AG20443 (cell line): ENCODE data around the gene PRRT4.

Experiments used
- DNase-seq: peaks from one replicate; pipeline ENCODE4 v3.0.0; 2012; ENCODE audit warnings: low spot score, mixed read lengths

The PRRT4 gene

DNA sequence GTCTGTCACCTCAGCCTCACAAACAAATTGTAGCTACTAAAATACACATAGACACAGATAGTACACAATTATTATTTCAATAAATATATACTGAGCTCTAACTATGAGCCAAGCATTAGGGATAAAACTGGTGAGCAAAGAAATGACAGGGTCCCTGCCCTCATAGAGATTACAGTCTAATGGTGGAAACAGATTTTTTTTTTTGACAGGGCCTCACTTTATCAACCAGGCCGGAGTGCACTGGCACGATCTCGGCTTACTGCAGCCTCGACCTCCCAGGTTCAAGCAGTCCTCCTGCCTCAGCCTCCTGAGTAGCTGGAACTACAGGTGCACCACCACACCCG, 17.1 kb downstream of the PRRT4 start:
- no peak for DNase-seq

DNA sequence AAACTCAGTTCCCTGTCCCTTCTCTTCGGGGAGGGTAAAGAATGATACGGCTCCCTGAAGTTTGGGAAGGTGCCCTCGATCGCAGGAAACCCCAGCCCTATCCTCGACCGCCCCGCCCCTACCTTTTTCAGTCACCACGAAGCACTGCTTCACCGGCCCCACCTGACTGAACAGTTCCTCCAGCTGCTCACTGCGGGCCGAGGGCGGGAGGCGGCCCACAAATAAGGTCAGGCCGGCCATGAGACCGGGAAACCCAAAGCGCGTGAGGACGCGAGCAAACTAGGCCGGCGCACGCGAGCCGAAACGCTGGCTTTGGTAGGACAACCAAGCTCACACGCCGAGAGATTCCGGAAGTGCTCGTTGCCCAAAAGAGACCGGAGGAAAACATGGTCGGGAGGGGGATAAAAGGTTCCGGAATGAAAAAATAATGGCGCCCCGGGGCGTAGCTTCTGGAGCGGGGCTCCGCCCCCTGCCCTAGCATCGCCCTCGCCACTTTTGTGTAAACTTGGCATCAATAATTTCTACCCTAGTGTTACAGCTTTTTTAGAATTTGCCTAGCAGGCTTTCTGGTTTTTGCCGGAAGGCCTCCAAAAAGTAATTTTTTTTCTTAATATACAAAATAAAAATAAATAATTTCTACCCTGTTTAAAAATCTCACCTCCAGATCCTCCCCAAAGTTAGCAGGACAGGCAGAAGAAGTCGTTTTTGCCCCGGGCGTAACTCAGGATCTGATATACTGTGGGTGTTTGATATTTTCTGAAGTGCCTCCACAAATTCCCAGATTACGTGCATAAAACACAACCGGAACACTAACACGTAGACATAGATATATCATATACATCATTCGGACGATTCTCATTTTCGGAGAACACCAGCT, 17.7 kb downstream of the PRRT4 start, which contains the start of gene RBM28:
RBM28 (minus strand) TSS at position 355 of the 877 bp plus-strand sequence; CDS start at position 240, 115 bp downstream.
- DNase-seq, result peak; percentile 96

DNA sequence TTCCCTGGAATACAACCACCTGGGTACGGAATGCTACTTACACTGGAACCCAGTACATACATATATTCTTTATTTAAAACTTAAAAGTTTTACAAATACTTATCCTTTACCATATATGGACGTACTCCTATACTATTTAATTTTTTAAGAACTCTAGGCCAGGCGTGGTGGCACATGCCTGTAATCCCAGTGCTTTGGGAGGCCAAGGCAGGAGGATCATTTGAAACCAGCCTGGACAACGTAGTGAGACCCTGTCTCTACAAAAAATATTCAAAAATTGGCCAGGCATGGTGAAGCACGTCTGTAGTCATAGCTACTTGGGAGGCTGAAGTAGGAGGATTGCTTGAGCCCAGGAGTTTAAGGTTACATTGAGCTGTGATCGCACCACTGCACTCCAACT, 19.8 kb downstream of the PRRT4 start:
- no peak for DNase-seq

DNA sequence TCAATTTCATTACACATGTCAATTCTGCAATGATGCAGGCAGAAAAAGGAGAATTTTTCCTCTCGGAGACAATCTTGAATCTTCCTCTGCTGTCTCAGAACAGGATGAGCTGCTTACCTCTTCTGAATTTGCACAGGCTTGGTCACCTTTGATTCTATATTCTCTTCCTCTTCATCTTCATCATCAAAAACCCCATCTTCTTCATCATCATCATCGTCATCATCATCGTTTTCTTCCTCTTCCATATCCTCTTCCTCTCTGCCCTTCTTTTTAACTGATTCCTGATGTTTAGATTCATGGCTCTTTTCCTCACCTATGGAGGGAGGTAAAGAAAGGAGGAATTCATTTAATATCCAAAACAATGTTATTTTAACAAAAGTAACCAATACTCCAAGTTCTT, 25.8 kb downstream of the PRRT4 start:
- DNase-seq, result no peak

DNA sequence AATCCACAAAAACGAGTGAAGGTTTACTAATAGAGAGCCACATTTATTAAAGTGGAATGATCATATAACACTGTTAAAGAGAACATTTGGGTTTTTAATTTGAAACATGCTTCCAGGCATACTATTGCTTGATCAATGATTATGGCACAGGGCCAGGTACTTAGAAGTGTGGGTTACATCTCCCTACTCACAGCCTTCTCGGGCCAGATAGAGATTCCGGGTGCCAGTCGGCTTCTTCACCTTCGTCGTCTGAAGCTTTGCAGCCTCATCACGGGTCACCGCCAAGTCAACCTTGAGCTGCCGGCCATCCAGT, 37.2 kb downstream of the PRRT4 start:
- DNase-seq, result no peak

DNA sequence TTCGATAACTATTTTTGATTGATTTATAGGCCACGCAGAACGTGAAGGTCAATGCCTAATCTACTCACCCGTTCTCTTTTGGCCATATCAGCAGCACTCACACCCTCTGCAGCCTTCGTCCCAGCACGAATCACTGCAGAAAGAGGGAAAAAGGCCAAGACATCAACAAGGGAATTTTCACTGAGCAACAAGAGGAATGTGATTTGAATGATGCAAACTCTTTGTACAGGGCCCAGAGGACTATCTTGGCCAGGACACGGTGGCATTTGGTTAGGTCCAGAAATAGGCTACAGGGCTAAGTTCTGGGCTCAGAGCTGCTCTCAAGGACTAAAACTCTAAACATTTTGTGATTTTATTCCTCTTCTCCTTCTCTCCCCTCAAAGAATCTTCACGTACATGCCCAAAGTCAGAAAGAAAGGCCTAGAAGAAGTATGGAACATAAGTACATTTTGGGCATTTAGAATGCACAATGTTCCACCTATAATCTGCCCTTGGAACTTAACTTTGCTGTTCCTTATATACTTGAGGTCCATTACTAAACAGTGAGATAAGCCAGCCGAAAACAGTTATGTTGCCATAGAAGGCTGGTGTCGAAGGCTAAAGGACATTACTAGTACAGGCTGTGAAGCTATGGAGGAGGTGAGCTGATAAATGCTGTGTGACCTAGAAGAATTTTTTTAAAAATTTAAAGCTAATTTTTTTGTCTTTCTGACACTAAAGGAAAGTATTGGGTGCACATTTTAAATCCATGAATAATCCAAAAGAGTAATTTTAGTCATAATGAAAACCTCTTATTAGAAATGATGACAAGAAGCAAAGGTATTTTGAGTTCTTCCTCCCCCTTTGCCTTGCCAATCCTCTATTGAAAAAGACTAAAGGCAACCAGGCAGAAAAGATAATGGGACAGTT, 37.8 kb downstream of the PRRT4 start:
- peak; percentile 51 for DNase-seq

DNA sequence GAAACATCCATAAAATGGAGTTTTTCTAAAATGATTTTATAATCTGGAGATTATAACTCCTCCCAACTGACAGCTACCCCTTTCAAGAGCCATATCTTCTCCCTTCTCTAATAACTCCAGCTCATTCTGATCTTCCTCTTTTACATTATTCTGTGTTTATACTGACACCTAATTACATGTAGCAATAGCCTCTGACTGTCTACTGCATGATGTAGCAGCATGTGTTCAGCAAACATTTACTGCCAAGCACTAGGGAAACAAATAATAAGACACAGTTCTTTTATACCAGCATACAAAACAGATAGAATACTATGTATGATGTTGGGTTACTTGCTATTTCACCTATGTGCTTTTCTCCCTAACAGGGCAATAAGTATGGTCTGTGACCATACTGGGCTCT, 38.5 kb downstream of the PRRT4 start:
- DNase-seq, result no peak

DNA sequence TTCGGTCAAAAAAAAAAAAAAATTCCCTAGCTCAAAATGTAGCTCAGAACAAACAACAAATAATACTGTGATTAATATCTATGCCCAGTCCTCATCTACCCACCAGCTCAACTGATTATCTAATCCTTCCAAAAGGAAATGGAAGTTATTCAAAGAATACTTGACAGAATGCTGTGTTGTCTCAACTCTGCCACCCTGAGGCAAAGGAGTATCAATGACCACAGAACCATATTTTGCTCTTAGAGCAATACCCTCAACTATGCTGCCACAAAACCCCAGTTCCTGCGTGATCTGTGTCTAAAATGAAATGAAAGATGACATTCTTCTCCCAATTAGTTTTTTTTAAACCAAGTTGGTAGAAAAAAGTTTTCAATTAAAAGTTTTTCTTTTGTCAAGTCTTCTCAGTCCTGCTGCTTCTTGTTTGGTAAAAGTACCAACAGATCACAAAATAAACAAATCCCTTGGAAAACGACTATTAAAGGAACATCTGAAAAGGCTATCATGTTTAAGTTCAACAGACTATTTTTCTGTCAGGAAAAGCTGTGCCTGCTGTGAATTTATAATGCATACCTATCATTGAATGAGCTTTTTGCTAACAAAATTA, 39.3 kb downstream of the PRRT4 start:
- peak; percentile 62 for DNase-seq

DNA sequence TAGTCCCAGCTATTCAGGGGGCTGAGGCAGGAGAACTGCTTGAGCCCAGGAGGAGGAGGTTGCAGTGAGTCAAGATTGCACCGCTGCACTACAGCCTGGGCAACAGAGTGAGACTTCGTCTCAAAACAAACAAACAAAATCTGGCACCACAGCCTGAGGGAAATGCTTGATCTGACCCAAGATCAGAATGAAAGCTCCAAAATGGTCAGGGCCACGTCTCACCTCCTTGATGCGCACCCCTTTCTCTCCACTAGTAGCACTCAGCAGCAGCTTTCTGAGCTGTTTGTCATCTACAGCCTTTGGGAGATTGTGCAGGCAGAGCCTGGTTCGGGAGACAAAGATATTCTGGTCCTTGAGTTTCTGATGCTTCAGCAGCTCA, 40.5 kb downstream of the PRRT4 start:
- no peak for DNase-seq

DNA sequence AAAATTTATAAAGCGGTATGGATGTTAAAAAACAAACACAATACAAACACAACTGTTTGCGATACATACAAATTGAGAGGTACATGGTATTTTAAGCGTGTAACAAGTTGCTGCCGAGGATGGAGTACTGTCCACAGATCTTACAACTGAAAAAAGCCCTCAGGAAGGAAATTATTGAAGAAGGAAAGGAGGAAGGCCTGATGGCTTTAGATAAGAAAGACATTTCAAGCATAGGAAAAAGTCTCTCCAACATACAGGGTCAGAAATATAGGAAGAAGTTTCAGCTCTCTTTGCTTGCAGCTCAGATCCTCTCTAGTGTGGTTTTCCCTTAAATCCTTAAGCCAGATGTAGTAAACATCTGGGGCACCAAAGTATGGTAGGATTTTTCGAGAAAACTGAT, 42.8 kb downstream of the PRRT4 start:
- no peak for DNase-seq

DNA sequence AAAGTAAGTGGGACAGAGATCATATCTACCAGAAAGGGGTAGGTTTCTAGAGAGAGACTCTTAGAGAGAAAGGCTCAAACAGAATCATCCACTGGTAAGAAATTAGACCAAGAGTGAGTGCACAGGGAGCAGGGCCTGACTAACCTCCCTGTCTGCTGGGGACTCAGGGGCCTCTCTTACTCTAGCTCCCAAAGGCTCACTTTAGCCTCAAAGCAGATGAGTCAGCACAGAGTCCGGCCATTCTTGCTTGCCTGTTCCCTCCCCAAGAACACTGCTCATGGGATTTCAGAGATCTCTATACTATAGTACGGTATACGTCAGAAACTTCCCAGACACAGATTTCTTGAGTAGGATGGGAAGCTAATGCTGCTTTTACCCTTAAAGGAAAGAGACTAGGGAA, 50.5 kb downstream of the PRRT4 start:
- DNase-seq, result no peak

DNA sequence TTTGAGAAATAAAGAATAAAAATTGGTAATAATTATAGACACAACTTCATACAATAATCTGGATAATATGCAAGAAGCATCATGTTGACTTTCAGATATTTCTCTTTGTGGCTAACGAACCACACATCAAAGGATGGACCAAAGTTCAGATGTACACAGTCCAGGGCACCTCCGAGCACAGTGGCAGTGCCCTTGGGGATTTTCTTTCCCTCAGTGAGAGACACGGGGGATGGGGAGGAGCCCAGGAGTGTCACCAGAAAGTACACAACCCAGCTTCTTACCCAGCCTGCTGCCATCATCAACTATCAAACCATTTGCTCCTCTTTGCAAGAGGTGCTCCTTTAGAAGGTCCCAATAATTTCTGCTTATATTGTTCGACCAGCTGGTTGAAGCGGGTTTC, 51.0 kb downstream of the PRRT4 start:
- no peak for DNase-seq

DNA sequence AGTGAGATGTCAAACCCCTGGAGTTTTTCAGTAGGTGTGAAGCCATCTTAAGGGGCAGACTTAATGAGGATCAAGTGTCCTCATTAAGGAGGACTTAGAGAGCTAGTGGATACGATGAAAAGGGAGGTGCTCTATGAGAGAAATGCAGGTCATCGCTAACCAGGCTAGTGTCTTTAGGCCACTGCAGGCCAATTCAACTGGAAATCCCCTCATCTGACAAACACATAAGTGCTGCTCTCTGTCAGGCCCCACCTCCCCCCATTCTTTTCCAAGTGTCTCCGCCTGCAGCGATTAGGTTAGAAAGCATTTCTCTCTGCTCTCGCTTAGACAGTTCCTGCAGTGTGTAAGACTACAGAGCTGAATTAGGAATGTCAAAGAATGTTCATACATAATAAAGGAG, 51.5 kb downstream of the PRRT4 start:
- no peak for DNase-seq

DNA sequence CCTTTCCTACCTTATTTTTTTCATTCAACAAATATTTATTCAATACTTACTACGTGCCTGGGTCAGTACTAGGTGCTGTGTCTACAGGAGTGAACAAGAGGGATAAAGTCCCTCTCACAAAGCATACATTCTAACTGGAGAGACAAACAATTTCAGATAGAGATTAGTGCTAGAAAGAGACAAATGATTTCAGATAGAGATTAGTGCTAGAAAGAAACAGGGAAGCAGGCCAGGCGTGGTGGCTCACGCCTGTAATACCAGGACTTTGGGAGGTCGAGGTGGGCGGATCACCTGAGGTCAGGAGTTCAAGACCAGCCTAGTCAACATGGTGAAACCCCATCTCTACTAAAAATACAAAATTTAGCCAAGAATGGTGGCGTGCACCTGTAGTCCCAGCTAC, 52.4 kb downstream of the PRRT4 start:
- DNase-seq, result no peak

DNA sequence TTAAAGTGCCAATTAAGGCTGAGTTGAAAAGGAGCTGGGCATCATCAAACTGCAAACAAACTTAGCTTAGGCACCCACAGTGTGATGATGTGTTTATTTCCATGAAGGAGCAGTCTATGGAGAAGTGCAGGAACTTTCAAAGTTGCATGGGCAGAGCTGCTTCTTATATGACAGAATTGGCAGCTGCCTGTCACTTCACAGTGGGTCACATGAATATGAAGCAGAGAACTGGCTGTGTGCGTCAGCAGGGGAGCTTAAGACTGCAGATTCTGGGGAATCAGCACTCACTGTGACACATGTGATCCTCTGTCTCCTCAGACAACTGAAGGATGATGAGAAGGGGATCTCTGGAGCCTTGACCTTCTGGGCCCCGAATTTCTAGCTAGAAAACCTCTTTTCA, 54.4 kb downstream of the PRRT4 start:
- DNase-seq, result no peak

DNA sequence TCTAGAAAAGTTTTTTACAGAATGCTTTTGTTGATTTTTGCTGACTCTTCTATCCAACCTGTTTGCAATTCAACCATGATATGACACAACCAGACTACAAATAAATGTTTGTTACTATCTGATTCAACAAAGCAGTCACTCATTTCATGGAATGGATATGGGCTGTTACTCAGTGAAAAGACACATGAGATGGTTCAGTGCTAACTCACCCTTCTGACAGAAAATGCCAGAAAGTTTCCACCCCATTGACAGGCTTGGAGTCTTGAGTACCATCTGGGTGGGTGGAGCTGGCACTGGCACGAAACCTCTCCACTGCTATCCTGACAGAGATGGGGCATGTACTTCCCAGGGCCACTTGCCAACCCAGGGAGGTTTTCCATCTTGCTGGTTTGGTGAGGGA, 57.3 kb downstream of the PRRT4 start:
- DNase-seq, result no peak

DNA sequence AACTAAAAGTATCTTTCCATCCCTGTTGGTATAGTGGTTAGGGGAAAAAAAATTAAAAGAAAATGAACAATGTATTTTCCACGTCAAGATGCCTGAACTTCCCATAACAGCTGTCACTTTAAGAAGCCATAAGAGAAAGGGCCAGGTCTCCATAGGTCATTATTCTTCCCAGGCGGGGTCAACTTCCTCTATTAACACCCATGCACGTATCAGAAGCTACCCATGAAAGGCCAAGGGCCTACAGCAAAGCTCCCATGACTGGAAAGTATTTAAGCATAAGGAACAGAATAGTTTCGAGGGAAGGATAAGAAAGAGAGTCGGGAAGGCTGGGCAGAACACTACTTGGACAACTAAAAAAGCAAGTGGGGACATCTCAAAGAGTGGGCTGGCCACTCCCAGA, 57.8 kb downstream of the PRRT4 start:
- DNase-seq, result no peak

DNA sequence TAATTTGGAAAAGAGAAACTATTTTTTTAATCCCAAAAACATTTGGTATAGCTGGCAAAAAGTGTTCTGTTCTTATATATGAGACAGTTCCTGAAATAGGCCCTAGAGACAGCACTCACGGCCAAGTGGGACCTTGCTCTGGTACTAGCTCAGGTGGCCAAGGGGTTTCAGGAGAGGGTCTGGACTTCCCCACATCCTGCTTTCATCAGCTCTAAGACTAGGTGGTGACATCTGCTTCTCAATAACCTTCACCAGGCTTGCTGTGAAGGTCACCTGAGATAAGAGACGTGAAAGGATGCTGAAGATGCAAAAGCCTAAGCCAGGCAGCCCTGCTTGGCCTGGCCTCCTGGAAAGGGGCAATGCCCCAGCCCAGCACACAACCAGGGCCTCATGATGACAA, 58.4 kb downstream of the PRRT4 start:
- no peak for DNase-seq

DNA sequence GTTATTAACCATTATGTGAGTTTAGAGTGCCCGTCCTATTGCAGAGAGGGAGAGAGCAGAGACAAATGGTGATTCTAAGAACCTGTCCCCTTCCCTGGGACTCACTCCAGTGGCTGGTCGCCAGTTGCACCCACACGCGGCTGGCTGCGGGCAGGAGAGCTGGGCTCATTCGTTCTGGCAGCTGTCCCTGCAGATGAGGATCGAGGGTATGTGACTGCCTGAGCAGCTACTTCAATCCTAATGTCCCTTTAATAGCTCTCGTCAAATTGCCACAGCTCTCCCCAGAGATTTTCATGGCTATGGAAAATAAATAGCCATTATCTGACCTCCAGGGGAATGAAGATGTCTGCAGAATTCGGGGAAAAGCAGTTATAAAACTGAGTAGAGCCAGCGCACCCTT, 59.4 kb downstream of the PRRT4 start:
- DNase-seq, result no peak
